Stimulated activated CD4-positive, alpha-beta T cell treated with anti-CD3 and anti-CD28 coated beads, Interleukin-4, amount 100 ng/mL, for 4 hours (primary cell): ENCODE results near the gene VIPR2.
"Not testable (repeated sequence)": the region's sequence is repeated elsewhere in the genome, so short reads cannot be mapped to it uniquely, and the experiment has no call there.

Experiments used
- DNase-seq, 2 experiments: peaks; one replicate each; pipeline ENCODE4 v3.0.0-alpha.2; 2020

The VIPR2 gene

GRCh38 chr7:159102681-159103381 lies 41.8 kb downstream of the VIPR2 start:
- no peak for DNase-seq

- DNase-seq = not testable (repeated sequence)
Observed at GRCh38 chr7:159101661-159102091, 43.0 kb downstream of the VIPR2 start.

- DNase-seq = not testable (repeated sequence)
Observed at GRCh38 chr7:159101083-159101395, 43.6 kb downstream of the VIPR2 start.

- DNase-seq = not testable (repeated sequence)
Observed at GRCh38 chr7:159100281-159101082, 44.2 kb downstream of the VIPR2 start.

- DNase-seq = no peak
Observed at GRCh38 chr7:159099711-159100231, 44.9 kb downstream of the VIPR2 start.

GRCh38 chr7:159098811-159099655 lies 45.6 kb downstream of the VIPR2 start:
- DNase-seq = no peak

- DNase-seq = no peak
Observed at GRCh38 chr7:159098424-159098786, 46.3 kb downstream of the VIPR2 start.

GRCh38 chr7:159097661-159098423 lies 46.8 kb downstream of the VIPR2 start:
- DNase-seq = no peak

- DNase-seq = no peak
Observed at GRCh38 chr7:159096736-159097581, 47.7 kb downstream of the VIPR2 start.

GRCh38 chr7:159095979-159096411 lies 48.7 kb downstream of the VIPR2 start:
- DNase-seq = no peak

GRCh38 chr7:159094919-159095915 lies 49.5 kb downstream of the VIPR2 start:
- no peak for DNase-seq

- DNase-seq = no peak
Observed at GRCh38 chr7:159094023-159094740, 50.5 kb downstream of the VIPR2 start.

GRCh38 chr7:159093351-159093971 lies 51.2 kb downstream of the VIPR2 start:
- DNase-seq = no peak

GRCh38 chr7:159092701-159093121 lies 52.0 kb downstream of the VIPR2 start:
- no peak for DNase-seq

- DNase-seq = no peak
Observed at GRCh38 chr7:159091480-159092475, 52.9 kb downstream of the VIPR2 start.

GRCh38 chr7:159091041-159091440 lies 53.6 kb downstream of the VIPR2 start:
- DNase-seq = no peak

GRCh38 chr7:159088016-159088865 lies 56.4 kb downstream of the VIPR2 start:
- no peak for DNase-seq
